Measurements from ENCODE around the gene NANOS3. TPM values are rescaled to one million over a fixed set of nuclear protein-coding genes. Genes with fewer than 3 reads are reported as not detected.
A peak's percentile ranks its signal among the peaks of the same experiment; 100 is the strongest.

NANOS3 gene
- total RNA-seq, 2 experiments from 2014 or later, result 0.48 TPM; not detected in 1

- Mint-ChIP-seq H3K27ac (peak overlapping the region; percentile 46), H3K36me3 (ENCODE audit: low read depth) (no peaks in the 10 kb centered on the region), H3K9me3 (no peaks in the 10 kb centered on the region), H3K27me3 (no peaks in the 10 kb centered on the region), H3K4me1 (peaks cover 49% of the 10 kb centered on the region), H3K4me3 (no peak overlapping the region)
- ChIA-PET CTCF (interaction anchor here (0.6 to 2.1 kb wide), 7 partner anchors 13 to 251 kb away, joined by 3 to 7 read pairs (median 3); partner anchors contain the start of genes ASF1B and MISP3), POLR2A (no interaction called here)
- DNase-seq, result no peak
Measured at GRCh38 chr19:13884726-13885591, 8.0 kb downstream of the NANOS3 start.

DNA sequence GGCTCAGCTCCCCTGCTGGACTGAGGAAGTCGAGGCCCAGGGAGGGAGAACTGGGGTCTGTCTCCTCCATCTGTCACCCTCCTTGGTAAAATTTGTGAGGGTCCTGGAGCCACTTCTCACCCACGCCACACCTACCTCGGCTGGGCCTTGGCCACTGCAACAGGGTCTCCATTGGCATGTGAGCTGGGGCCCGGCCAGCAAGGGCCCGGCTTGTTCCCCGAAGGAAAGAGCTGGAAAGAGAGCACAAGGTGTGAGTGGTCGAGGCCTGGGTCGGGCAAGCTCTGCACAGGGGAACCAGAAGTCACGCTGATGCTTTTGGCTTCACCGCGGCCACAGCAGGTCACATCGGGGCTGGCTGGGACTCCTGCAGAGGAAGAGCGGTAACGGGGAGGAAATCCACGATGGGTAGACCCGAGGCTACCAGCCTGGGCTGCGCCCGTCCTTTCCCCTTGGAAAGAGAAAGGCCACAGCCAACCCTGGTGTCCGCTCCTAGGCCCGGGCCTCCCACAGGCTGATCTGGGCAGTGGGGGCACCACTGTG lies 9.0 kb downstream of the NANOS3 start:
- Mint-ChIP-seq H3K27ac (no peak overlapping the region), H3K36me3 (ENCODE audit: low read depth) (no peaks in the 10 kb centered on the region), H3K4me3 (no peak overlapping the region), H3K27me3 (no peaks in the 10 kb centered on the region), H3K4me1 (peaks cover 39% of the 10 kb centered on the region), H3K9me3 (no peaks in the 10 kb centered on the region)
- no peak for DNase-seq
- POLR2A ChIA-PET, result no interaction called here
- CTCF ChIA-PET, result interaction anchor here (0.6 to 2.1 kb wide), 6 partner anchors 24 to 462 kb away, joined by 3 to 7 read pairs (median 4); partner anchors contain the start of genes ASF1B and MISP3

- POLR2A ChIA-PET, result no interaction called here
- no peak overlapping the region for H3K27ac Mint-ChIP-seq
- H3K4me3 Mint-ChIP-seq, result no peak overlapping the region
- H3K36me3 Mint-ChIP-seq (ENCODE audit: low read depth), result no peaks in the 10 kb centered on the region
- H3K4me1 Mint-ChIP-seq, result peaks cover 28% of the 10 kb centered on the region
- no peaks in the 10 kb centered on the region for H3K27me3 Mint-ChIP-seq
- no peak for DNase-seq
- CTCF ChIA-PET, result interaction anchor here (0.6 to 2.1 kb wide), 8 partner anchors 12 to 461 kb away, joined by 3 to 10 read pairs (median 4); partner anchors contain the start of gene MISP3
- no peaks in the 10 kb centered on the region for H3K9me3 Mint-ChIP-seq
Measured at GRCh38 chr19:13887018-13887436, 10.1 kb downstream of the NANOS3 start.

DNA sequence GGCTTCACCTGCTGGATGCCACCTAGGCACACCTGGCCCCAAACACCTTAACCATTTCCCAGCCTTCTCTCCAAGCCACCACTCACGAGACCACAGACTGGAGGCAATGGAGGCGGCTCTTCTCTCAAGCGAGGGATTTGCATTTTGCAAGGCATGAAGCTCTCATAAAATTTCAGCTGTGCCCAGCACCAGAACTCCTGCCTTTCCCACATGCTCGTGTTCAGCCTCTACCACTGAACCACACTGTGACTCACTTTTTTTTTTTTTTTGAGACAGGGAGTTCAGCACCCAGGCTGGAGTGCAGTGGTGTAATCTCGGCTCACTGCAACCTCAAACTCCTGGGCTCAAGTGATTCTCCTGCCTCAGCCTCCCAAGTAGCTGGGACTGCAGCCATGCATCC lies 10.6 kb downstream of the NANOS3 start:
- Mint-ChIP-seq H3K27ac (peak overlapping the region; percentile 25), H3K36me3 (ENCODE audit: low read depth) (no peaks in the 10 kb centered on the region), H3K4me1 (peaks cover 23% of the 10 kb centered on the region), H3K27me3 (no peaks in the 10 kb centered on the region), H3K9me3 (no peaks in the 10 kb centered on the region), H3K4me3 (no peak overlapping the region)
- no peak for DNase-seq
- POLR2A ChIA-PET, result no interaction called here
- CTCF ChIA-PET, result interaction anchor here (0.6 to 2.1 kb wide), 6 partner anchors 11 to 250 kb away, joined by 3 to 10 read pairs (median 5); partner anchors contain the start of gene MISP3

GRCh38 chr19:13888281-13888680 lies 11.3 kb downstream of the NANOS3 start:
- Mint-ChIP-seq H3K9me3 (no peaks in the 10 kb centered on the region), H3K27me3 (no peaks in the 10 kb centered on the region), H3K27ac (no peak overlapping the region), H3K4me1 (peaks cover 17% of the 10 kb centered on the region), H3K36me3 (ENCODE audit: low read depth) (no peaks in the 10 kb centered on the region), H3K4me3 (no peak overlapping the region)
- DNase-seq, result no peak
- ChIA-PET CTCF (interaction anchor here (0.6 to 1.1 kb wide), 3 partner anchors 81 to 249 kb away, joined by 4 to 6 read pairs (median 4); no protein-coding TSS in a partner anchor), POLR2A (interaction anchor here (0.6 kb wide), 1 partner anchor 570 kb away, joined by 8 read pairs; no protein-coding TSS in a partner anchor)

DNA sequence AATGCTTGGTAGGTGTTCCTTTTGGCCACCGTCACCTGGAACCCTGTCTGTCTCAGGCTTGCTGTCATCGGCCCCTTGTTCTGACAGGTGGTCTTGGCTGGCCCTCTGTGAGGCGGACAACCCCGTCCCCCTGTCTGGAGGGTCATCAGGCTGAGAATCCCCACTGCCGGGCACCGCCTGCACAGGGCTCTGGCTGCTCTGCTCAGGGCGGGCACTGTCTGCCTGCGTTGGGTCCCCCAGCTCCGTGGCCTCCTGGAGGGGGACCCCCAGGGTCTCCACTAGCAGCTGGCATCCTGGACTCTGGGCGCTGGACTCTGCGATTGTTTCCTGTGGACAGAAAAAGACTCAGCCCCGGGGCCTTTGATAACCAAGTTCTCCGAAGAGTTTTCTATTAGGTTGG lies 13.2 kb downstream of the NANOS3 start:
- no peak overlapping the region for H3K27ac Mint-ChIP-seq
- no peak overlapping the region for H3K4me3 Mint-ChIP-seq
- H3K4me1 Mint-ChIP-seq, result peaks cover 7% of the 10 kb centered on the region
- DNase-seq, result no peak
- ChIA-PET POLR2A (no interaction called here), CTCF (interaction anchor here (1.4 to 1.8 kb wide), 2 partner anchors 8 to 142 kb away, joined by 3 to 4 read pairs; partner anchors contain the start of gene IL27RA)
- no peaks in the 10 kb centered on the region for H3K9me3 Mint-ChIP-seq
- no peaks in the 10 kb centered on the region for H3K36me3 Mint-ChIP-seq (ENCODE audit: low read depth)
- no peaks in the 10 kb centered on the region for H3K27me3 Mint-ChIP-seq

GRCh38 chr19:13892870-13893269 lies 15.9 kb downstream of the NANOS3 start:
- ChIA-PET POLR2A (no interaction called here), CTCF (interaction anchor here (2.1 kb wide), 1 partner anchor 12 kb away, joined by 4 read pairs; the partner anchor contains the start of genes BRME1 and CC2D1A)
- Mint-ChIP-seq H3K36me3 (ENCODE audit: low read depth) (no peaks in the 10 kb centered on the region), H3K27ac (no peak overlapping the region), H3K9me3 (no peaks in the 10 kb centered on the region), H3K4me3 (no peak overlapping the region), H3K4me1 (no peaks in the 10 kb centered on the region), H3K27me3 (no peaks in the 10 kb centered on the region)
- DNase-seq, result no peak

DNA sequence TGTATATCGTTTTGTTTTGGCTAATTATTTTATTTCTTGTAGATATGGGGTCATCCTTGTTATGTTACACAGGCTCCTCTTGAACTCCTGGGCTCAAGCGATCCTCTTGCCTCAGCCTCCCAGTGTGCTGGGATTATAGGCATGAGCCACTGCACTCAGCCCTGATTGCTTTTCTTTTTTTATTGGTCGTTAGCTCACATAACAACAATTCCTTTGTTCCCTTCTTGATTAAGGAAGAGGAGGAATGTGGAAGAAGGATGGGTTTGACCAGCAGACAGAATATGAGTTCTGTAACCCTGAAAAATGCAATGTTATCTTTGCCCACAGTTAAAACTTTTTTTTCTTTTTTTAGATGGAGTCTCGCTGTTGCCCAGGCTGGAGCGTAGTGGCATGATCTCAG lies 17.6 kb downstream of the NANOS3 start:
- ChIA-PET CTCF (no interaction called here), POLR2A (no interaction called here)
- Mint-ChIP-seq H3K4me3 (no peak overlapping the region), H3K27ac (no peak overlapping the region), H3K4me1 (no peaks in the 10 kb centered on the region), H3K9me3 (no peaks in the 10 kb centered on the region), H3K36me3 (ENCODE audit: low read depth) (no peaks in the 10 kb centered on the region), H3K27me3 (no peaks in the 10 kb centered on the region)
- no peak for DNase-seq

GRCh38 chr19:13896227-13896626 lies 19.3 kb downstream of the NANOS3 start:
- no peaks in the 10 kb centered on the region for H3K36me3 Mint-ChIP-seq (ENCODE audit: low read depth)
- POLR2A ChIA-PET, result no interaction called here

GRCh38 chr19:13899393-13899792 lies 22.5 kb downstream of the NANOS3 start:
- Mint-ChIP-seq H3K27me3 (no peaks in the 10 kb centered on the region), H3K4me3 (no peak overlapping the region), H3K27ac (no peak overlapping the region), H3K9me3 (no peaks in the 10 kb centered on the region), H3K36me3 (ENCODE audit: low read depth) (no peaks in the 10 kb centered on the region), H3K4me1 (peaks cover 18% of the 10 kb centered on the region)
- POLR2A ChIA-PET, result no interaction called here
- CTCF ChIA-PET, result interaction anchor here (0.6 to 2.2 kb wide), 5 partner anchors 18 to 177 kb away, joined by 3 to 6 read pairs (median 4); partner anchors contain the start of gene IL27RA
- DNase-seq, result no peak

More at GRCh38 chr19:13896227-13896626, 19.3 kb downstream of the NANOS3 start:
- Mint-ChIP-seq H3K4me3 (no peak overlapping the region), H3K9me3 (no peaks in the 10 kb centered on the region), H3K4me1 (peaks cover 5% of the 10 kb centered on the region), H3K27ac (no peak overlapping the region), H3K27me3 (no peaks in the 10 kb centered on the region)
- DNase-seq, result no peak
- CTCF ChIA-PET, result no interaction called here

DNA sequence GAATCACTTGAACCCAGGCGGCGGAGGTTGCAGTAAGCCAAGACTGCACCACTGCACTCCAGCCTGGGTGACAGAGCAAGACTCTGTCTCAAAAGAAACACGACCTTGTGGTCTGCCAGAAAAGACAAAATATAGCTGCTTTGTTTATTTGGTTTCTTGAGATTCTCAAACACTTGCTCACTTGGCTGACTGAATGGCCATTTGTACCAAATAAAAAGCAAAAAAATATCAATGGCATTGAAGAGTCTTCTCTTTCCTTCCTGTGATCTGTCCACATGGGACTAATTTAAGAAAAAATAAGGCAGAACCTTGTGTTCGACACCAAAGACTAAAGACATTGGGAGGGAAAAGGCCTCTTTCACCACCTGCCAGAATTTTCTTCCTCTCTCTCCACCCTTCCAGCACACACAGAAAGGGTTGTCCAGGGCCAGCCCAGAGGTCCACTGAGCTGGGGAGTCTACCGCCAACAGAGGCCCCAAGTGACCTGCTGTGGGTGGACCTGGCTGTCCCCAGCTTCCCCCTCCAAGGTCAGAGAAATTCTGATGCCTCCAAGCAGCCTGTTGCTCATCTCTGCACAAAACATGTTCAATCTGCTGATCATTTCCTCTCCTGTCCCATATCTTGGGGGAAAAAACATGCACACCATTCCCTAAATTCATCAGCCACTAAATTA lies 23.1 kb downstream of the NANOS3 start:
- no peaks in the 10 kb centered on the region for H3K9me3 Mint-ChIP-seq
- DNase-seq, result no peak
- ChIA-PET POLR2A (no interaction called here), CTCF (interaction anchor here (0.6 to 2.2 kb wide), 6 partner anchors 16 to 1539 kb away, joined by 3 to 6 read pairs (median 4); partner anchors contain the start of gene IL27RA)
- no peaks in the 10 kb centered on the region for H3K27me3 Mint-ChIP-seq
- peak overlapping the region; percentile 60 for H3K27ac Mint-ChIP-seq
- no peak overlapping the region for H3K4me3 Mint-ChIP-seq
- H3K36me3 Mint-ChIP-seq (ENCODE audit: low read depth), result no peaks in the 10 kb centered on the region
- H3K4me1 Mint-ChIP-seq, result peaks cover 23% of the 10 kb centered on the region

DNA sequence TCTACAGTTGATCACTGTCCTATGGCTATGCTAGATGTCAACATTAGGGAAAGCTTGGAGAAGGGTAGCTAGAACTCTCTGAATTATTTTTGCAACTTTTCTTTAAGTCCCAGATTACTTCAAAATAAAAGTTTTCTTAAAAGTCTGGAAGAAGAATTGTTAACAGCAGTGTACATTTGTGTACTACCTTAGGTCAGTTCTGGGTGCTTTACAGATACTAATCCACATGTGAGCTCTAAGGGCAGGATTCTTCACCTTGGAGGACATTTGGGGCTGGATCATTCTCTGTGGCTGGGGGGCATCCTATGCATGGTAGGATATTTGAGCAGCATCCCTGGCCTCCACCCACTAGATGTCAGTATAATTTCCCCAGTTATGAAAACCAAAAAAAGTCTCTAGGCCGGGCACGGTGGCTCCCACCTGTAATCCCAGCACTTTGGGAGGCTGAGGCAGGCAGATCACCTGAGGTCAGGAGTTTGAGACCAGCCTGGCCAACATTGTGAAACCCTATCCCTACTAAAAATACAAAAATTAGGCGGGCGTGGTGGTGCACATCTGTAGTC lies 26.1 kb downstream of the NANOS3 start:
- Mint-ChIP-seq H3K36me3 (ENCODE audit: low read depth) (no peaks in the 10 kb centered on the region), H3K4me3 (no peak overlapping the region)
- CTCF ChIA-PET, result interaction anchor here (0.6 to 1.0 kb wide), 8 partner anchors 16 to 254 kb away, joined by 3 to 6 read pairs (median 4); partner anchors contain the start of gene NANOS3

More for the DNA sequence above, 26.1 kb downstream of the NANOS3 start:
- no peaks in the 10 kb centered on the region for H3K9me3 Mint-ChIP-seq
- peaks cover 39% of the 10 kb centered on the region for H3K4me1 Mint-ChIP-seq
- H3K27me3 Mint-ChIP-seq, result no peaks in the 10 kb centered on the region
- peak overlapping the region; percentile 6 for H3K27ac Mint-ChIP-seq
- POLR2A ChIA-PET, result no interaction called here
- DNase-seq, result no peak

Data from activated CD4-positive, alpha-beta T cell treated with anti-CD3 and anti-CD28 coated beads, Interleukin-2, amount 10 ng/mL, durations not matched to agents 7 days and 5 days (primary cell).